ENCODE results near the gene GLI3. TPM values are rescaled to one million over a fixed set of nuclear protein-coding genes. Genes with fewer than 3 reads are reported as not detected.

The GLI3 gene
- total and polyA plus RNA-seq, 2 of the 8 experiments (the other 6 are each of a cell fraction or from before 2014, with no cell fraction given) = 8.0 to 31.1 TPM

DNA sequence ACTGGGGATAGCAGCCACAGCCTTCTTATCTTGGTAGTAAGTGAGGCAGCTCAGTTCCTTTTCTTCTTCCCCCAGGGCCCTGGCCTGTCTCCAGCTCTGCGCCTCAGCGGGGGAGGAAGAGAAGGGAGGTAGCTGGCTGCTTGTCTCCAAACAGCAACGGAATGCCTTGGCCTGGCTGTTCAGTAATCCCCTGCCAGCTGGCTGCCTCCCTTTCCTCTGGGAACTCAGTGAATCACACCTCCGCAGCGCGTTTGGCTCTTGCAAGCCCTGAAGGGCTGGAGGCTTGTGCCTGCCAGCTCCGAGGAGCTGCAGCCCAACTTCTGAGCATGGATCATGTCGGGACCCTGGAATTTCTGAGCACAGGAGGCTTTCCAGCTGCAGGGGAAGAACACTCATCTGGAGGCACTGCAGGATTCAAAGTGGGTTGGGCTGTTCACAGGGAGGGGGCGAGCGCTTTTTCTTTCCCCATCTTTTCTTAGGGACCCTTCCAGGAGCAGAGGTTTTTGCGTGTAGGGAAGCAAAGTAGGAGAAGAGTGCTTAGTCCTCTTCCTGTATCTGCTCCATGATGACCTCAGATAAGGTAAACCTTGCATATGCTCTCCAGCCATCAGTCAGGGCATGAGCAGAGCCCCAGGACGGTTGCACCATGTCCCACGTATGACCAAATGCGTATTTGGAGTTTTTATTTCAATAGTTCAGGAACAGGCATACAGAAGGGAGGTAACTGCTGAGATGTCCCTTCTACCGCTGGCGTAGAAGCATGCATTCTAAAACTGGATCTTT, 280.9 kb downstream of the GLI3 start (continued):
- TF ChIP-seq, protein P1, sequence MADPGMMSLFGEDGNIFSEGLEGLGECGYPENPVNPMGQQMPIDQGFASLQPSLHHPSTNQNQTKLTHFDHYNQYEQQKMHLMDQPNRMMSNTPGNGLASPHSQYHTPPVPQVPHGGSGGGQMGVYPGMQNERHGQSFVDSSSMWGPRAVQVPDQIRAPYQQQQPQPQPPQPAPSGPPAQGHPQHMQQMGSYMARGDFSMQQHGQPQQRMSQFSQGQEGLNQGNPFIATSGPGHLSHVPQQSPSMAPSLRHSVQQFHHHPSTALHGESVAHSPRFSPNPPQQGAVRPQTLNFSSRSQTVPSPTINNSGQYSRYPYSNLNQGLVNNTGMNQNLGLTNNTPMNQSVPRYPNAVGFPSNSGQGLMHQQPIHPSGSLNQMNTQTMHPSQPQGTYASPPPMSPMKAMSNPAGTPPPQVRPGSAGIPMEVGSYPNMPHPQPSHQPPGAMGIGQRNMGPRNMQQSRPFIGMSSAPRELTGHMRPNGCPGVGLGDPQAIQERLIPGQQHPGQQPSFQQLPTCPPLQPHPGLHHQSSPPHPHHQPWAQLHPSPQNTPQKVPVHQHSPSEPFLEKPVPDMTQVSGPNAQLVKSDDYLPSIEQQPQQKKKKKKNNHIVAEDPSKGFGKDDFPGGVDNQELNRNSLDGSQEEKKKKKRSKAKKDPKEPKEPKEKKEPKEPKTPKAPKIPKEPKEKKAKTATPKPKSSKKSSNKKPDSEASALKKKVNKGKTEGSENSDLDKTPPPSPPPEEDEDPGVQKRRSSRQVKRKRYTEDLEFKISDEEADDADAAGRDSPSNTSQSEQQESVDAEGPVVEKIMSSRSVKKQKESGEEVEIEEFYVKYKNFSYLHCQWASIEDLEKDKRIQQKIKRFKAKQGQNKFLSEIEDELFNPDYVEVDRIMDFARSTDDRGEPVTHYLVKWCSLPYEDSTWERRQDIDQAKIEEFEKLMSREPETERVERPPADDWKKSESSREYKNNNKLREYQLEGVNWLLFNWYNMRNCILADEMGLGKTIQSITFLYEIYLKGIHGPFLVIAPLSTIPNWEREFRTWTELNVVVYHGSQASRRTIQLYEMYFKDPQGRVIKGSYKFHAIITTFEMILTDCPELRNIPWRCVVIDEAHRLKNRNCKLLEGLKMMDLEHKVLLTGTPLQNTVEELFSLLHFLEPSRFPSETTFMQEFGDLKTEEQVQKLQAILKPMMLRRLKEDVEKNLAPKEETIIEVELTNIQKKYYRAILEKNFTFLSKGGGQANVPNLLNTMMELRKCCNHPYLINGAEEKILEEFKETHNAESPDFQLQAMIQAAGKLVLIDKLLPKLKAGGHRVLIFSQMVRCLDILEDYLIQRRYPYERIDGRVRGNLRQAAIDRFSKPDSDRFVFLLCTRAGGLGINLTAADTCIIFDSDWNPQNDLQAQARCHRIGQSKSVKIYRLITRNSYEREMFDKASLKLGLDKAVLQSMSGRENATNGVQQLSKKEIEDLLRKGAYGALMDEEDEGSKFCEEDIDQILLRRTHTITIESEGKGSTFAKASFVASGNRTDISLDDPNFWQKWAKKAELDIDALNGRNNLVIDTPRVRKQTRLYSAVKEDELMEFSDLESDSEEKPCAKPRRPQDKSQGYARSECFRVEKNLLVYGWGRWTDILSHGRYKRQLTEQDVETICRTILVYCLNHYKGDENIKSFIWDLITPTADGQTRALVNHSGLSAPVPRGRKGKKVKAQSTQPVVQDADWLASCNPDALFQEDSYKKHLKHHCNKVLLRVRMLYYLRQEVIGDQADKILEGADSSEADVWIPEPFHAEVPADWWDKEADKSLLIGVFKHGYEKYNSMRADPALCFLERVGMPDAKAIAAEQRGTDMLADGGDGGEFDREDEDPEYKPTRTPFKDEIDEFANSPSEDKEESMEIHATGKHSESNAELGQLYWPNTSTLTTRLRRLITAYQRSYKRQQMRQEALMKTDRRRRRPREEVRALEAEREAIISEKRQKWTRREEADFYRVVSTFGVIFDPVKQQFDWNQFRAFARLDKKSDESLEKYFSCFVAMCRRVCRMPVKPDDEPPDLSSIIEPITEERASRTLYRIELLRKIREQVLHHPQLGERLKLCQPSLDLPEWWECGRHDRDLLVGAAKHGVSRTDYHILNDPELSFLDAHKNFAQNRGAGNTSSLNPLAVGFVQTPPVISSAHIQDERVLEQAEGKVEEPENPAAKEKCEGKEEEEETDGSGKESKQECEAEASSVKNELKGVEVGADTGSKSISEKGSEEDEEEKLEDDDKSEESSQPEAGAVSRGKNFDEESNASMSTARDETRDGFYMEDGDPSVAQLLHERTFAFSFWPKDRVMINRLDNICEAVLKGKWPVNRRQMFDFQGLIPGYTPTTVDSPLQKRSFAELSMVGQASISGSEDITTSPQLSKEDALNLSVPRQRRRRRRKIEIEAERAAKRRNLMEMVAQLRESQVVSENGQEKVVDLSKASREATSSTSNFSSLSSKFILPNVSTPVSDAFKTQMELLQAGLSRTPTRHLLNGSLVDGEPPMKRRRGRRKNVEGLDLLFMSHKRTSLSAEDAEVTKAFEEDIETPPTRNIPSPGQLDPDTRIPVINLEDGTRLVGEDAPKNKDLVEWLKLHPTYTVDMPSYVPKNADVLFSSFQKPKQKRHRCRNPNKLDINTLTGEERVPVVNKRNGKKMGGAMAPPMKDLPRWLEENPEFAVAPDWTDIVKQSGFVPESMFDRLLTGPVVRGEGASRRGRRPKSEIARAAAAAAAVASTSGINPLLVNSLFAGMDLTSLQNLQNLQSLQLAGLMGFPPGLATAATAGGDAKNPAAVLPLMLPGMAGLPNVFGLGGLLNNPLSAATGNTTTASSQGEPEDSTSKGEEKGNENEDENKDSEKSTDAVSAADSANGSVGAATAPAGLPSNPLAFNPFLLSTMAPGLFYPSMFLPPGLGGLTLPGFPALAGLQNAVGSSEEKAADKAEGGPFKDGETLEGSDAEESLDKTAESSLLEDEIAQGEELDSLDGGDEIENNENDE (IDR thresholded peaks at IDR 0.05; ENCODE audit: insufficient replicate concordance, low read length) = no peak
- TF ChIP-seq SIN3A (conservative IDR thresholded peaks at IDR 0.05 in 1 of 2, IDR thresholded peaks at IDR 0.05 in 1 of 2; ENCODE audit: low read depth in 1 of 2, low read length in 2 of 2) (0 out of 4 replicates have a peak, but pooled peaks of 1 of the 2 experiments have one; percentile 33), PHF8 (conservative IDR thresholded peaks at IDR 0.05; ENCODE audit: low read depth, low read length) (no peak), JUN (IDR thresholded peaks at IDR 0.05; ENCODE audit: low read depth, low read length) (no peak), TBP (IDR thresholded peaks at IDR 0.05; ENCODE audit: low read depth, low read length) (peak; percentile 44; the same call in 1 of the 2 replicates)
